ENCODE measurements around the gene RPL26. TPM values are rescaled to one million over a fixed set of nuclear protein-coding genes. Genes with fewer than 3 reads are reported as not detected.

RPL26 gene
- total RNA-seq, 2 experiments from 2014 or later, result 1,633 to 1,747 TPM

- DNase-seq (peak; percentile 76), ATAC-seq (peak; percentile 91)
- Mint-ChIP-seq H3K27me3 (ENCODE audit: low read depth) (peaks cover 22% of the 10 kb centered on the region), H3K4me1 (ENCODE audit: low read depth) (peaks cover 20% of the 10 kb centered on the region), H3K9me3 (ENCODE audit: insufficient read depth) (no peaks in the 10 kb centered on the region), H3K36me3 (ENCODE audit: low read depth) (no peaks in the 10 kb centered on the region), H3K27ac (peak overlapping the region; percentile 96), H3K4me3 (peak overlapping the region; percentile 20)
- CTCF ChIA-PET, result interaction anchor here (0.8 to 3.3 kb wide), 7 partner anchors 10 to 353 kb away, joined by 3 to 21 read pairs (median 5); partner anchors contain the start of gene KRABD2
- POLR2A ChIA-PET, result interaction anchor here (0.6 to 2.0 kb wide), 5 partner anchors 10 to 352 kb away, joined by 3 to 7 read pairs (median 4); partner anchors contain the start of genes KRABD2 and NDEL1
These were observed 10.7 kb upstream of the RPL26 start for GRCh38 chr17:8393470-8394231.

GRCh38 chr17:8392674-8393469 lies 9.9 kb upstream of the RPL26 start:
- Mint-ChIP-seq H3K27ac (peak overlapping the region; percentile 96), H3K9me3 (ENCODE audit: insufficient read depth) (no peaks in the 10 kb centered on the region), H3K4me1 (ENCODE audit: low read depth) (peaks cover 25% of the 10 kb centered on the region), H3K4me3 (no peak overlapping the region), H3K27me3 (ENCODE audit: low read depth) (peaks cover 19% of the 10 kb centered on the region), H3K36me3 (ENCODE audit: low read depth) (no peaks in the 10 kb centered on the region)
- ChIA-PET CTCF (interaction anchor here (3.3 kb wide), 2 partner anchors 9 to 16 kb away, joined by 12 to 21 read pairs; partner anchors contain the start of gene KRABD2), POLR2A (interaction anchor here (1.1 to 2.0 kb wide), 4 partner anchors 9 to 220 kb away, joined by 3 to 7 read pairs (median 4); partner anchors contain the start of genes KRABD2 and NDEL1)
- ATAC-seq (no peak), DNase-seq (no peak)

- ChIA-PET POLR2A (interaction anchor here (1.2 to 1.6 kb wide), 2 partner anchors 9 to 219 kb away, joined by 4 to 5 read pairs; no protein-coding TSS in a partner anchor), CTCF (interaction anchor here (3.3 kb wide), 2 partner anchors 9 to 15 kb away, joined by 12 to 21 read pairs; partner anchors contain the start of gene KRABD2)
- Mint-ChIP-seq H3K4me1 (ENCODE audit: low read depth) (peaks cover 29% of the 10 kb centered on the region), H3K27me3 (ENCODE audit: low read depth) (peaks cover 15% of the 10 kb centered on the region), H3K9me3 (ENCODE audit: insufficient read depth) (no peaks in the 10 kb centered on the region), H3K27ac (no peak overlapping the region), H3K4me3 (no peak overlapping the region), H3K36me3 (ENCODE audit: low read depth) (no peaks in the 10 kb centered on the region)
- DNase-seq (no peak), ATAC-seq (no peak)
These were observed 9.3 kb upstream of the RPL26 start for GRCh38 chr17:8392274-8392673.

- Mint-ChIP-seq H3K36me3 (ENCODE audit: low read depth) (peaks cover under 1% of the 10 kb centered on the region), H3K4me3 (no peak overlapping the region), H3K4me1 (ENCODE audit: low read depth) (peaks cover 32% of the 10 kb centered on the region), H3K27ac (no peak overlapping the region), H3K9me3 (ENCODE audit: insufficient read depth) (no peaks in the 10 kb centered on the region), H3K27me3 (ENCODE audit: low read depth) (peaks cover 13% of the 10 kb centered on the region)
- no peak for DNase-seq
- POLR2A ChIA-PET, result interaction anchor here (1.2 to 1.6 kb wide), 2 partner anchors 8 to 218 kb away, joined by 4 to 5 read pairs; no protein-coding TSS in a partner anchor
- ATAC-seq, result no peak
- CTCF ChIA-PET, result interaction anchor here (3.3 kb wide), 2 partner anchors 8 to 15 kb away, joined by 12 to 21 read pairs; partner anchors contain the start of gene KRABD2
These were observed 8.7 kb upstream of the RPL26 start for GRCh38 chr17:8391711-8392110.

GRCh38 chr17:8387914-8388651 lies 5.1 kb upstream of the RPL26 start:
- peak; percentile 27 for DNase-seq
- ChIA-PET POLR2A (no interaction called here), CTCF (interaction anchor here (0.6 to 0.7 kb wide), 2 partner anchors 11 to 22 kb away, joined by 3 to 4 read pairs; no protein-coding TSS in a partner anchor)
- Mint-ChIP-seq H3K36me3 (ENCODE audit: low read depth) (peaks cover 3% of the 10 kb centered on the region), H3K27me3 (ENCODE audit: low read depth) (no peaks in the 10 kb centered on the region), H3K9me3 (ENCODE audit: insufficient read depth) (no peaks in the 10 kb centered on the region), H3K4me3 (no peak overlapping the region), H3K4me1 (ENCODE audit: low read depth) (peaks cover 29% of the 10 kb centered on the region), H3K27ac (no peak overlapping the region)
- no peak for ATAC-seq

- ATAC-seq (no peak), DNase-seq (no peak)
- peaks cover 35% of the 10 kb centered on the region for H3K4me1 Mint-ChIP-seq (ENCODE audit: low read depth)
- no peaks in the 10 kb centered on the region for H3K9me3 Mint-ChIP-seq (ENCODE audit: insufficient read depth)
- H3K27me3 Mint-ChIP-seq (ENCODE audit: low read depth), result no peaks in the 10 kb centered on the region
- ChIA-PET POLR2A (no interaction called here), CTCF (interaction anchor here (0.9 to 2.1 kb wide), 2 partner anchors 10 to 358 kb away, joined by 3 to 11 read pairs; partner anchors contain the start of gene KRABD2)
- peaks cover 15% of the 10 kb centered on the region for H3K36me3 Mint-ChIP-seq (ENCODE audit: low read depth)
- H3K4me3 Mint-ChIP-seq, result no peak overlapping the region
- no peak overlapping the region for H3K27ac Mint-ChIP-seq
These were observed 3.8 kb upstream of the RPL26 start for GRCh38 chr17:8386841-8387240.

GRCh38 chr17:8384801-8385378 lies 1.9 kb upstream of the RPL26 start:
- Mint-ChIP-seq H3K4me1 (ENCODE audit: low read depth) (peaks cover 52% of the 10 kb centered on the region), H3K27ac (peak overlapping the region; percentile 96), H3K27me3 (ENCODE audit: low read depth) (no peaks in the 10 kb centered on the region), H3K9me3 (ENCODE audit: insufficient read depth) (no peaks in the 10 kb centered on the region), H3K36me3 (ENCODE audit: low read depth) (peaks cover 33% of the 10 kb centered on the region), H3K4me3 (peak overlapping the region; percentile 99)
- ATAC-seq, result no peak
- POLR2A ChIA-PET, result interaction anchor here (1.7 kb wide), 1 partner anchor 361 kb away, joined by 4 read pairs; no protein-coding TSS in a partner anchor
- CTCF ChIA-PET, result no interaction called here
- DNase-seq, result no peak

GRCh38 chr17:8382880-8383142 lies 182 bp downstream of the RPL26 start:
- no peaks in the 10 kb centered on the region for H3K27me3 Mint-ChIP-seq (ENCODE audit: low read depth)
- CTCF ChIA-PET, result interaction anchor here (0.6 to 2.6 kb wide), 7 partner anchors 28 to 403 kb away, joined by 3 to 11 read pairs (median 5); partner anchors contain the start of genes NDEL1 and PFAS
- no peaks in the 10 kb centered on the region for H3K9me3 Mint-ChIP-seq (ENCODE audit: insufficient read depth)
- H3K4me1 Mint-ChIP-seq (ENCODE audit: low read depth), result peaks cover 66% of the 10 kb centered on the region
- no peak for DNase-seq
- peak overlapping the region; percentile 96 for H3K27ac Mint-ChIP-seq
- peaks cover 54% of the 10 kb centered on the region for H3K36me3 Mint-ChIP-seq (ENCODE audit: low read depth)
- POLR2A ChIA-PET, result interaction anchor here (0.7 to 1.6 kb wide), 5 partner anchors 12 to 263 kb away, joined by 3 to 6 read pairs (median 5); partner anchors contain the start of genes NDEL1 and SLC25A35
- H3K4me3 Mint-ChIP-seq, result peak overlapping the region; percentile 99
- ATAC-seq, result no peak

GRCh38 chr17:8382052-8382879 lies 727 bp downstream of the RPL26 start:
- ATAC-seq, result no peak

GRCh38 chr17:8380049-8380448 lies 2.9 kb downstream of the RPL26 start:
- CTCF ChIA-PET, result interaction anchor here (2.6 kb wide), 1 partner anchor 366 kb away, joined by 11 read pairs; no protein-coding TSS in a partner anchor
- Mint-ChIP-seq H3K27me3 (ENCODE audit: low read depth) (no peaks in the 10 kb centered on the region), H3K4me3 (peak overlapping the region; percentile 99), H3K4me1 (ENCODE audit: low read depth) (peaks cover 73% of the 10 kb centered on the region), H3K36me3 (ENCODE audit: low read depth) (peaks cover 71% of the 10 kb centered on the region), H3K27ac (no peak overlapping the region), H3K9me3 (ENCODE audit: insufficient read depth) (no peaks in the 10 kb centered on the region)
- DNase-seq (no peak), ATAC-seq (no peak)
- POLR2A ChIA-PET, result no interaction called here

More at GRCh38 chr17:8382052-8382879, 727 bp downstream of the RPL26 start:
- no peak for DNase-seq
- Mint-ChIP-seq H3K36me3 (ENCODE audit: low read depth) (peaks cover 59% of the 10 kb centered on the region), H3K27me3 (ENCODE audit: low read depth) (no peaks in the 10 kb centered on the region), H3K27ac (peak overlapping the region; percentile 96), H3K9me3 (ENCODE audit: insufficient read depth) (no peaks in the 10 kb centered on the region), H3K4me1 (ENCODE audit: low read depth) (peaks cover 66% of the 10 kb centered on the region), H3K4me3 (peak overlapping the region; percentile 99)
- ChIA-PET POLR2A (interaction anchor here (0.7 to 1.6 kb wide), 5 partner anchors 13 to 262 kb away, joined by 3 to 6 read pairs (median 5); partner anchors contain the start of genes NDEL1 and SLC25A35), CTCF (interaction anchor here (0.6 to 2.6 kb wide), 8 partner anchors 12 to 403 kb away, joined by 3 to 11 read pairs (median 5); partner anchors contain the start of genes NDEL1 and PFAS)
